Loucy (cell line): ENCODE results near the gene RNU5D-1.

ENCODE experiments used
- CTCF ChIP-seq: fragments of 200-600 bp; sonication (generic); conservative IDR thresholded peaks from 2 replicates; pipeline ENCODE4 v1.5.1; 2014; ENCODE audit warnings: mild to moderate bottlenecking, antibody characterized with exemption, low read length
- EZH2phosphoT487 ChIP-seq: fragments of 200-600 bp; IDR thresholded peaks from 2 replicates; pipeline ENCODE4 v1.6.1; 2018; ENCODE audit warnings: antibody characterized with exemption, mild to moderate bottlenecking, moderate library complexity, borderline replicate concordance

- TF ChIP-seq CTCF (no peak), EZH2phosphoT487 (no peak)
Measured at GRCh38 chr1:44705938-44706337, 25.0 kb downstream of the RNU5D-1 start.
